A673 (cell line): ENCODE measurements around the gene VPS13C.

Source experiments
- CTCF ChIP-seq: fragments of 300-800, 200-600 bp; sonication (generic); conservative IDR thresholded peaks from 2 replicates; pipeline ENCODE4 v1.5.1; 2017; ENCODE audit warnings: low read depth, mild to moderate bottlenecking, antibody characterized with exemption, low read length, moderate library complexity, mixed read lengths
- EZH2 ChIP-seq: fragments of 200-600 bp; sonication (generic); IDR thresholded peaks from 2 replicates; pipeline ENCODE4 v1.6.1; 2017; ENCODE audit warnings: borderline replicate concordance, low read depth, mild to moderate bottlenecking, mixed read lengths, antibody characterized with exemption, low read length; ENCODE audit not compliant: poor library complexity, severe bottlenecking

GRCh38 chr15:61938249-61938648, 122.0 kb downstream of the VPS13C start:
- TF ChIP-seq CTCF (no peak), EZH2 (no peak)
